Subcutaneous adipose tissue (tissue), 4 donors: ENCODE data around the gene PDE4B. TPM values are rescaled to one million over a fixed set of nuclear protein-coding genes. Genes with fewer than 3 reads are reported as not detected.

Experiments used
- total RNA-seq, 4 donors: library from RNA; depleted of rRNA; stranded (reverse); fragments of >200 nt; gene quantifications; one replicate each; pipeline ENCODE4 v1.1.0, GENCODE V29; 2016
- TF ChIP-seq, protein P1 (sequence below): fragments of 450-650 bp; IDR thresholded peaks from one replicate; pipeline ENCODE4 v1.5.1; 2016; ENCODE audit warnings: low read depth, mild to moderate bottlenecking, control low read depth, antibody characterized with exemption, moderate library complexity

The PDE4B gene
- total RNA-seq, 4 donors from 2014 or later: 8.5 to 31.8 (median 15.5) TPM

DNA sequence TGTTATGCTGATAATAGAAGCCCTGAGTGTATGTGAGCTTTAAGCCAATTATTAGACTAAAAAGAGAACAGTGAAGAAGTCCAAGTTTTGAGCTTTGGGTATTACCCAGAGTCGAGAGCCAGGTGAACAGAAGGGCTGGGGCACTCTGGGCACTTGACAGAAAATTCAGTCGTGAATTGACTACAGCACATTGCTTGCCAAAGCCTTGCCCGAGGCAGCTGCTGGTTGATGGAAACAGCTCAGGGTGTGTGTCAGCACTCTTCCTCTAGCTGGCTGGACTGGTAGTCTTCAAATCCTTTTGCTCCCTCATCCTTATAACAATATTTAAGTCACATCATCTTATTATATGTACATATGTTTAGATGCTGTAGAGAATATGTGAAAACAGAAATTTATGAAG lies 21.3 kb downstream of the PDE4B start:
- TF ChIP-seq, protein P1, sequence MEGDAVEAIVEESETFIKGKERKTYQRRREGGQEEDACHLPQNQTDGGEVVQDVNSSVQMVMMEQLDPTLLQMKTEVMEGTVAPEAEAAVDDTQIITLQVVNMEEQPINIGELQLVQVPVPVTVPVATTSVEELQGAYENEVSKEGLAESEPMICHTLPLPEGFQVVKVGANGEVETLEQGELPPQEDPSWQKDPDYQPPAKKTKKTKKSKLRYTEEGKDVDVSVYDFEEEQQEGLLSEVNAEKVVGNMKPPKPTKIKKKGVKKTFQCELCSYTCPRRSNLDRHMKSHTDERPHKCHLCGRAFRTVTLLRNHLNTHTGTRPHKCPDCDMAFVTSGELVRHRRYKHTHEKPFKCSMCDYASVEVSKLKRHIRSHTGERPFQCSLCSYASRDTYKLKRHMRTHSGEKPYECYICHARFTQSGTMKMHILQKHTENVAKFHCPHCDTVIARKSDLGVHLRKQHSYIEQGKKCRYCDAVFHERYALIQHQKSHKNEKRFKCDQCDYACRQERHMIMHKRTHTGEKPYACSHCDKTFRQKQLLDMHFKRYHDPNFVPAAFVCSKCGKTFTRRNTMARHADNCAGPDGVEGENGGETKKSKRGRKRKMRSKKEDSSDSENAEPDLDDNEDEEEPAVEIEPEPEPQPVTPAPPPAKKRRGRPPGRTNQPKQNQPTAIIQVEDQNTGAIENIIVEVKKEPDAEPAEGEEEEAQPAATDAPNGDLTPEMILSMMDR: no peak

DNA sequence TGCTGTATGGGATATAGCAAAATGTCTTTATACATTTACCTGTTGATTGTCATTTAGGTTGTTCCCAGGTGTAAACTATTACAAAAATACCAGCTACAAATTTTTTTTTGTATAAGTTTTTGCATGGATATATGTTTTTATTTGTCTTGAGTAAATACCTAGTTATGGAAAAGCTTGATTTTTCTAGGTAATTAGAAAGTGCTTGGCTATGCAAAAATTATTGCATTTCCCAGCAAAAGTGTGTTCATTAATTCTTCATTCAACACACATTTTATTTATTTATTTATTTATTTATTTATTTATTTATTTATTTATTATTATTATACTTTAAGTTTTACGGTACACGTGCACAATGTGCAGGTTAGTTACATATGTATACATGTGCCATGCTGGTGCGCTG lies 22.1 kb downstream of the PDE4B start:
- TF ChIP-seq, protein P1: no peak

DNA sequence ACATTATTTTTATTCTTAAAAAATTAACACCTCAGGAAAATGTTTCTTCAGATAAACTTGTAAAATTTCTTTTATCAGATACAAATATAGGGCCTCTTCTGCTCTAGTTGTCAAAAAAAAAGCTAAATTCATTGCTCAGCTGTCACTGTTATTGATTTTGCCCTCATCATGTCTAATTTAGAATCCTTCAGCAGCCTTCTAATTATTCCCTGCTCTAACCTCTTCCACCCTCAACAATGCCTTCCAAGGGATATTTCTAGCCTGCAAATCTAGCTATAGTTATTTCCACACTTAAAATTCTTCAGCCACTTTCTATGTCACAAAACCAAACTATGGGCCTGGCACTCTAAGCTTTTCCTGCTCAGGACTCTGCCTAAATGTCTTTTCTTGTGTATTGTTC lies 25.2 kb downstream of the PDE4B start:
- TF ChIP-seq, protein P1: no peak

DNA sequence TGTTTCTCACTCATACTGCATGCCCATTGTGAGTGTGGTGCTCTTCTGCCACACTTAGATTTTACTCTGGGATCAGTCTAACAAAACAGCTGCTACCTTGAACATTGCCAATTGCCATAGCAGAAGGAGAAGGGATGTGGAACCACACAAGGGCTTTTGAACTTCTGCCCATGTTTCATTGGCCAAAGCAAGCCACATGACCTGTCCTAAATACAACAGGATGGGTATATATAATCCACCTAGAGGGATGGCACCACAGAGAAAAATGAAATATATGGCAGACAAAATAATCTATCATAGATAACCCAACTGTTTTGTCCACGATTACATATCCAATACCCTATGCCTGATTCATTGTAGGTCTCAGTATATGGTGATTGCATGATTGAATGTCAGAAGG lies 26.3 kb downstream of the PDE4B start:
- TF ChIP-seq, protein P1: no peak

DNA sequence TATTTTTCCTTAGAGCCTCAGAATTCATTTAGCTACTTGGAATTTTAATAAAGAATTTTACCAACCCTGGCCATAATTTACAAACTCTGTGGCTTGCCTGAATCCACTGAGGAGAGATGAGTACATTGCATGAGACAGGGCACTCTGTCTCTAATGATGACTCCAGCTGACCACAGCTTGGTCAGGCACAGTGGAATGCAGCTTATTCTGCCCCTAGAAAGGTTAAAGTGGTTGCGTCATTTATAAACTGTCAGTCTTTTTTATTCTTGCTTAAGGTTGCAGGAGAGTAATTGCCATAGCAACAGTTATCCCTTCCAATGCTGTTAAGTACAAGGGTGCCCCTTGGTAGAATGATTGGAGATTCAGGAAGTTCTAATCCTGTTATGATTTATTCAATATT lies 28.3 kb downstream of the PDE4B start:
- TF ChIP-seq, protein P1: no peak

DNA sequence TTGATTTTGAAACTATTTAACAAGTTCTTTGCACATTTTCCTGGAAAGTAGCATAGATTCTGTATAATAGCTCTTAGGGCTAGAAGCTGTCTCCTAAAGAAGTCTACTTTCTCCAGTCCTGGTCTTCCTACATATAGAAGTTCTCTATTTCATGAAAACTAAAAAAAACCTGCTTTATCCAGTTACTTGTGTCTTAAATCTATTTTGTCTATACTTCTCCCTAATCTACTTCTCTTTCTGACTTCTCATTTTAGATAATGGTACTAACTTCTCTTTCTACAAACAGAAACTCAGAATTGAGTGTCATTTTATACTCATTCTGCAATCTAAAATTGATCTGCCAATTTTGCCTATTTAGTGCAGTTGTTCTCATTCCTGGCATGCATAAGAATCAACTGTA lies 28.7 kb downstream of the PDE4B start:
- TF ChIP-seq, protein P1: no peak

DNA sequence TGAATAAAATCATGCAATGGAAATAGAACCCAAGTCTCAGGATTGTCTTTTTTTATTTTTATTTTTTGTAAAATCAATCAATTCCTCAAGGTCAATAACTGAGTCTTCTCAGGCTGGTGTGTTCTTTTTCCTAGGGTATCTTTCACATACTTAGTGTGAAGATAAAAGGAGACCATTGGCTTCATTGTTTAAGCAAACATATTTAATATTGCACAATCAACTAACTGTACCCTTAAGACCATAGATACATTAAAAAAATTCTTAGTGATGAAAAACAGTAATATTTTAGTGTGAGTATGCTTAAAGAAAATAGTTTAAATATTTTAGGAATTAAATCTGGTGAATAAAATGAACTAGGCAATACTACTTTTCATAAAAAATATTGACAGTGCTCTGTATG lies 31.4 kb downstream of the PDE4B start:
- TF ChIP-seq, protein P1: no peak
